HEK293 (cell line): Measurements from ENCODE around the gene GPRC5D.

ENCODE experiments used
- IKZF3 ChIP-seq: fragments of 450-650 bp; IDR thresholded peaks from 2 replicates; pipeline ENCODE4 v1.5.0; 2018; ENCODE audit warnings: missing biosample characterization, mild to moderate bottlenecking, missing genetic modification characterization, moderate library complexity
- MEIS1 ChIP-seq: sonication (generic); formaldehyde crosslinking; IDR thresholded peaks from 2 replicates; pipeline ENCODE4 v1.8.1; 2022; ENCODE audit warnings: missing genetic modification reagents, mild to moderate bottlenecking, borderline replicate concordance
- REST ChIP-seq: fragments of 450-650 bp; formaldehyde crosslinking; IDR thresholded peaks from 2 replicates; pipeline ENCODE4 v1.5.1; 2016; ENCODE audit warnings: missing biosample characterization, missing genetic modification characterization
- SP7 ChIP-seq: fragments of 450-650 bp; formaldehyde crosslinking; IDR thresholded peaks from 2 replicates; pipeline ENCODE4 v1.5.1; 2016; ENCODE audit warnings: missing biosample characterization, missing genetic modification characterization
- ZBTB1 ChIP-seq: fragments of 450-650 bp; formaldehyde crosslinking; IDR thresholded peaks from 2 replicates; pipeline ENCODE4 v1.5.1; 2016; ENCODE audit warnings: missing biosample characterization, missing genetic modification characterization
- ZBTB17 ChIP-seq: fragments of 450-650 bp; formaldehyde crosslinking; IDR thresholded peaks from 2 replicates; pipeline ENCODE4 v1.5.1; 2016; ENCODE audit warnings: missing biosample characterization, missing genetic modification characterization
- ZNF23 ChIP-seq: fragments of 450-650 bp; formaldehyde crosslinking; IDR thresholded peaks from 2 replicates; pipeline ENCODE4 v1.5.1; 2016; ENCODE audit warnings: missing biosample characterization, missing genetic modification characterization, borderline replicate concordance
- ZNF274 ChIP-seq, 2 experiments: fragments of 200-500 bp in 1 of 2; fragments of 450-650 bp in 1 of 2; sonication (Bioruptor generic) in 1 of 2; formaldehyde crosslinking in 1 of 2; IDR thresholded peaks; 2 replicates each; pipeline versions ENCODE4 v1.5.1 to v1.6.1; 2014 to 2016; ENCODE audit warnings: borderline replicate concordance in 1 of 2, inconsistent platforms in 1 of 2, low read length in 1 of 2, missing biosample characterization in 1 of 2, missing genetic modification characterization in 1 of 2
- ZNF747 ChIP-seq: fragments of 450-650 bp; formaldehyde crosslinking; IDR thresholded peaks from 2 replicates; pipeline ENCODE4 v1.5.1; 2016; ENCODE audit warnings: missing biosample characterization, missing genetic modification characterization
- ZNF792 ChIP-seq: fragments of 450-650 bp; formaldehyde crosslinking; IDR thresholded peaks from 2 replicates; pipeline ENCODE4 v1.5.1; 2016; ENCODE audit warnings: missing biosample characterization, missing genetic modification characterization
- TF ChIP-seq, protein P1 (sequence below): fragments of 450-650 bp; formaldehyde crosslinking; IDR thresholded peaks from 2 replicates; pipeline ENCODE4 v1.5.1; 2016; ENCODE audit warnings: missing biosample characterization, missing genetic modification characterization
- TF ChIP-seq, protein P2 (sequence below): sonication (generic); formaldehyde crosslinking; IDR thresholded peaks from 2 replicates; pipeline ENCODE4 v1.8.1; 2022; ENCODE audit warnings: mild to moderate bottlenecking, moderate library complexity, missing genetic modification reagents
- TF ChIP-seq, protein P3 (sequence below): fragments of 450-650 bp; formaldehyde crosslinking; IDR thresholded peaks from 2 replicates; pipeline ENCODE4 v1.5.1; 2016; ENCODE audit warnings: missing biosample characterization, missing genetic modification characterization
- TF ChIP-seq, protein P4 (sequence below): fragments of 450-650 bp; IDR thresholded peaks from 2 replicates; pipeline ENCODE4 v1.5.1; 2018; ENCODE audit warnings: missing biosample characterization, missing genetic modification characterization

GRCh38 chr12:12926571-12927071, 25.3 kb downstream of the GPRC5D start:
- TF ChIP-seq REST (tag by site-specific recombination) (no peak), ZNF23 (tag by site-specific recombination) (no peak), ZBTB17 (tag by site-specific recombination) (no peak), ZBTB1 (tag by site-specific recombination) (no peak), SP7 (tag by site-specific recombination) (no peak), ZNF274 (IDR thresholded peaks at IDR 0.05; ENCODE audit: low read length) (no peak), ZNF274 (tag by site-specific recombination; IDR thresholded peaks at IDR 0.05; ENCODE audit: borderline replicate concordance) (no peak), MEIS1 (CRISPR knock-in tag) (no peak), ZNF792 (tag by site-specific recombination) (no peak), ZNF747 (tag by site-specific recombination) (no peak), IKZF3 (no peak)
- TF ChIP-seq, protein P1, sequence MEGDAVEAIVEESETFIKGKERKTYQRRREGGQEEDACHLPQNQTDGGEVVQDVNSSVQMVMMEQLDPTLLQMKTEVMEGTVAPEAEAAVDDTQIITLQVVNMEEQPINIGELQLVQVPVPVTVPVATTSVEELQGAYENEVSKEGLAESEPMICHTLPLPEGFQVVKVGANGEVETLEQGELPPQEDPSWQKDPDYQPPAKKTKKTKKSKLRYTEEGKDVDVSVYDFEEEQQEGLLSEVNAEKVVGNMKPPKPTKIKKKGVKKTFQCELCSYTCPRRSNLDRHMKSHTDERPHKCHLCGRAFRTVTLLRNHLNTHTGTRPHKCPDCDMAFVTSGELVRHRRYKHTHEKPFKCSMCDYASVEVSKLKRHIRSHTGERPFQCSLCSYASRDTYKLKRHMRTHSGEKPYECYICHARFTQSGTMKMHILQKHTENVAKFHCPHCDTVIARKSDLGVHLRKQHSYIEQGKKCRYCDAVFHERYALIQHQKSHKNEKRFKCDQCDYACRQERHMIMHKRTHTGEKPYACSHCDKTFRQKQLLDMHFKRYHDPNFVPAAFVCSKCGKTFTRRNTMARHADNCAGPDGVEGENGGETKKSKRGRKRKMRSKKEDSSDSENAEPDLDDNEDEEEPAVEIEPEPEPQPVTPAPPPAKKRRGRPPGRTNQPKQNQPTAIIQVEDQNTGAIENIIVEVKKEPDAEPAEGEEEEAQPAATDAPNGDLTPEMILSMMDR (tag by site-specific recombination): no peak
- TF ChIP-seq, protein P2, sequence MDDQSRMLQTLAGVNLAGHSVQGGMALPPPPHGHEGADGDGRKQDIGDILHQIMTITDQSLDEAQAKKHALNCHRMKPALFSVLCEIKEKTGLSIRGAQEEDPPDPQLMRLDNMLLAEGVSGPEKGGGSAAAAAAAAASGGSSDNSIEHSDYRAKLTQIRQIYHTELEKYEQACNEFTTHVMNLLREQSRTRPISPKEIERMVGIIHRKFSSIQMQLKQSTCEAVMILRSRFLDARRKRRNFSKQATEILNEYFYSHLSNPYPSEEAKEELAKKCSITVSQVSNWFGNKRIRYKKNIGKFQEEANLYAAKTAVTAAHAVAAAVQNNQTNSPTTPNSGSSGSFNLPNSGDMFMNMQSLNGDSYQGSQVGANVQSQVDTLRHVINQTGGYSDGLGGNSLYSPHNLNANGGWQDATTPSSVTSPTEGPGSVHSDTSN (CRISPR knock-in tag): no peak
- TF ChIP-seq, protein P3, sequence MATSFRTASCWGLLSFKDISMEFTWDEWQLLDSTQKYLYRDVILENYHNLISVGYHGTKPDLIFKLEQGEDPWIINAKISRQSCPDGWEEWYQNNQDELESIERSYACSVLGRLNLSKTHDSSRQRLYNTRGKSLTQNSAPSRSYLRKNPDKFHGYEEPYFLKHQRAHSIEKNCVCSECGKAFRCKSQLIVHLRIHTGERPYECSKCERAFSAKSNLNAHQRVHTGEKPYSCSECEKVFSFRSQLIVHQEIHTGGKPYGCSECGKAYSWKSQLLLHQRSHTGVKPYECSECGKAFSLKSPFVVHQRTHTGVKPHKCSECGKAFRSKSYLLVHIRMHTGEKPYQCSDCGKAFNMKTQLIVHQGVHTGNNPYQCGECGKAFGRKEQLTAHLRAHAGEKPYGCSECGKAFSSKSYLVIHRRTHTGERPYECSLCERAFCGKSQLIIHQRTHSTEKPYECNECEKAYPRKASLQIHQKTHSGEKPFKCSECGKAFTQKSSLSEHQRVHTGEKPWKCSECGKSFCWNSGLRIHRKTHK (tag by site-specific recombination): no peak
- TF ChIP-seq, protein P4, sequence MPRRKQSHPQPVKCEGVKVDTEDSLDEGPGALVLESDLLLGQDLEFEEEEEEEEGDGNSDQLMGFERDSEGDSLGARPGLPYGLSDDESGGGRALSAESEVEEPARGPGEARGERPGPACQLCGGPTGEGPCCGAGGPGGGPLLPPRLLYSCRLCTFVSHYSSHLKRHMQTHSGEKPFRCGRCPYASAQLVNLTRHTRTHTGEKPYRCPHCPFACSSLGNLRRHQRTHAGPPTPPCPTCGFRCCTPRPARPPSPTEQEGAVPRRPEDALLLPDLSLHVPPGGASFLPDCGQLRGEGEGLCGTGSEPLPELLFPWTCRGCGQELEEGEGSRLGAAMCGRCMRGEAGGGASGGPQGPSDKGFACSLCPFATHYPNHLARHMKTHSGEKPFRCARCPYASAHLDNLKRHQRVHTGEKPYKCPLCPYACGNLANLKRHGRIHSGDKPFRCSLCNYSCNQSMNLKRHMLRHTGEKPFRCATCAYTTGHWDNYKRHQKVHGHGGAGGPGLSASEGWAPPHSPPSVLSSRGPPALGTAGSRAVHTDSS (tag by site-specific recombination): no peak
